ENCODE data around the gene PLK1. TPM values are rescaled to one million over a fixed set of nuclear protein-coding genes. Genes with fewer than 3 reads are reported as not detected.

Gene PLK1
- total and polyA plus RNA-seq, 2 of the 13 experiments (the other 11 are each of a cell fraction or from before 2014, with no cell fraction given), result 71.5 to 76.3 TPM

DNA sequence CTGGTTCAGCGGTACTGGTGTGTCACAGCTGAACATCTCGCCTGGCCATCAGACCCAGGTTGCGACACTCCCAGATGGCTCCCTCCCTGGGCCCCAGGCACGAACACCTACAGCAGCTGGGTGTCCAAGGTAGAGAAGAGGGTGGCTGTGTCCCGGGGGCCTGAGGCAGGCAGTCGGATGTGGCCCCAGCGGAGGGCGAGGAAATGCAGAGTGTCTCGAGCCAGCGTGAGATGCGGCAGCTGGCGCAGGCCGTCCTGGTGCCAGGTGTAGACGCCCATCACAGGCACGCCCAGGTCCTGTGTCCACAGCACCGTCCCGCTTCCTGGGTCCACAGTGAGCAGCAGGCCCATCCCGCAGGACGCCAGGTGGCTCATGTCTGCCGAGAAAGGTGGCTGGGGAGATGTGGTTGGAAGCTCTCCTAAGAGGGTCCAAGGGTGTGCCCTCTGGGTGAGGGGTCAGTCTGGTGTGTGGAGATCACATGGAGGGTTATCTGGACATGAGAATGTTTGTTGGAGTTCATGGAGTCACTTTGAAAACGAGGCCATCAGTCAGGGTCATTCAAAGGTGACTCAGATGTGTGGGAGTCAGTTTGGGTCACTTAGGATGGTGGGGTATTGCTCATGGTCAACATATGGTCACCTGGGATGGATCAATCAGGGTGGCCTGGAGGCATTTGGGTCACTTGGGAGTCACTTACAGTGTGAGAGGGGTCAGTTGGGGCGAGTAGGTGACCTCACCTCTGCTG lies 26.3 kb downstream of the PLK1 start (continued):
- TF ChIP-seq NR2F1 (CRISPR knock-in tag; IDR thresholded peaks at IDR 0.05), result peak in 1 of 2 experiments; percentile 81; a peak in 3 of 4 replicates
- TF ChIP-seq ZBTB3 (CRISPR knock-in tag; IDR thresholded peaks at IDR 0.05; ENCODE audit: borderline replicate concordance, low read depth), result no peak
- TF ChIP-seq, protein P1, sequence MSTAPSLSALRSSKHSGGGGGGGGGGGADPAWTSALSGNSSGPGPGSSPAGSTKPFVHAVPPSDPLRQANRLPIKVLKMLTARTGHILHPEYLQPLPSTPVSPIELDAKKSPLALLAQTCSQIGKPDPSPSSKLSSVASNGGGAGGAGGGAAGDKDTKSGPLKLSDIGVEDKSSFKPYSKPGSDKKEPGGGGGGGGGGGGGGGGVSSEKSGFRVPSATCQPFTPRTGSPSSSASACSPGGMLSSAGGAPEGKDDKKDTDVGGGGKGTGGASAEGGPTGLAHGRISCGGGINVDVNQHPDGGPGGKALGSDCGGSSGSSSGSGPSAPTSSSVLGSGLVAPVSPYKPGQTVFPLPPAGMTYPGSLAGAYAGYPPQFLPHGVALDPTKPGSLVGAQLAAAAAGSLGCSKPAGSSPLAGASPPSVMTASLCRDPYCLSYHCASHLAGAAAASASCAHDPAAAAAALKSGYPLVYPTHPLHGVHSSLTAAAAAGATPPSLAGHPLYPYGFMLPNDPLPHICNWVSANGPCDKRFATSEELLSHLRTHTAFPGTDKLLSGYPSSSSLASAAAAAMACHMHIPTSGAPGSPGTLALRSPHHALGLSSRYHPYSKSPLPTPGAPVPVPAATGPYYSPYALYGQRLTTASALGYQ (CRISPR knock-in tag; IDR thresholded peaks at IDR 0.05), result no peak
- no peak for TF ChIP-seq ZNF33A (CRISPR knock-in tag; IDR thresholded peaks at IDR 0.05; ENCODE audit: borderline replicate concordance)
- peak; percentile 41 for TF ChIP-seq TBL1XR1 (IDR thresholded peaks at IDR 0.05; ENCODE audit: borderline replicate concordance, low read length, partially characterized antibody)
- TF ChIP-seq, protein P2, sequence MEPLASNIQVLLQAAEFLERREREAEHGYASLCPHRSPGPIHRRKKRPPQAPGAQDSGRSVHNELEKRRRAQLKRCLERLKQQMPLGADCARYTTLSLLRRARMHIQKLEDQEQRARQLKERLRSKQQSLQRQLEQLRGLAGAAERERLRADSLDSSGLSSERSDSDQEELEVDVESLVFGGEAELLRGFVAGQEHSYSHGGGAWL (CRISPR knock-in tag; IDR thresholded peaks at IDR 0.05), result no peak
- TF ChIP-seq, protein P3, sequence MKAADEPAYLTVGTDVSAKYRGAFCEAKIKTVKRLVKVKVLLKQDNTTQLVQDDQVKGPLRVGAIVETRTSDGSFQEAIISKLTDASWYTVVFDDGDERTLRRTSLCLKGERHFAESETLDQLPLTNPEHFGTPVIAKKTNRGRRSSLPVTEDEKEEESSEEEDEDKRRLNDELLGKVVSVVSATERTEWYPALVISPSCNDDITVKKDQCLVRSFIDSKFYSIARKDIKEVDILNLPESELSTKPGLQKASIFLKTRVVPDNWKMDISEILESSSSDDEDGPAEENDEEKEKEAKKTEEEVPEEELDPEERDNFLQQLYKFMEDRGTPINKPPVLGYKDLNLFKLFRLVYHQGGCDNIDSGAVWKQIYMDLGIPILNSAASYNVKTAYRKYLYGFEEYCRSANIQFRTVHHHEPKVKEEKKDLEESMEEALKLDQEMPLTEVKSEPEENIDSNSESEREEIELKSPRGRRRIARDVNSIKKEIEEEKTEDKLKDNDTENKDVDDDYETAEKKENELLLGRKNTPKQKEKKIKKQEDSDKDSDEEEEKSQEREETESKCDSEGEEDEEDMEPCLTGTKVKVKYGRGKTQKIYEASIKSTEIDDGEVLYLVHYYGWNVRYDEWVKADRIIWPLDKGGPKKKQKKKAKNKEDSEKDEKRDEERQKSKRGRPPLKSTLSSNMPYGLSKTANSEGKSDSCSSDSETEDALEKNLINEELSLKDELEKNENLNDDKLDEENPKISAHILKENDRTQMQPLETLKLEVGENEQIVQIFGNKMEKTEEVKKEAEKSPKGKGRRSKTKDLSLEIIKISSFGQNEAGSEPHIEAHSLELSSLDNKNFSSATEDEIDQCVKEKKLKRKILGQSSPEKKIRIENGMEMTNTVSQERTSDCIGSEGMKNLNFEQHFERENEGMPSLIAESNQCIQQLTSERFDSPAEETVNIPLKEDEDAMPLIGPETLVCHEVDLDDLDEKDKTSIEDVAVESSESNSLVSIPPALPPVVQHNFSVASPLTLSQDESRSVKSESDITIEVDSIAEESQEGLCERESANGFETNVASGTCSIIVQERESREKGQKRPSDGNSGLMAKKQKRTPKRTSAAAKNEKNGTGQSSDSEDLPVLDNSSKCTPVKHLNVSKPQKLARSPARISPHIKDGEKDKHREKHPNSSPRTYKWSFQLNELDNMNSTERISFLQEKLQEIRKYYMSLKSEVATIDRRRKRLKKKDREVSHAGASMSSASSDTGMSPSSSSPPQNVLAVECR (CRISPR knock-in tag; IDR thresholded peaks at IDR 0.05; ENCODE audit: borderline replicate concordance), result 0 out of 2 replicates have a peak, but pooled peaks have one; percentile 25
- no peak for TF ChIP-seq HNRNPUL1 (IDR thresholded peaks at IDR 0.05; ENCODE audit: low read depth, low read length)
- no peak for TF ChIP-seq KMT2B (CRISPR knock-in tag; IDR thresholded peaks at IDR 0.05)
- TF ChIP-seq ZBTB21 (CRISPR knock-in tag; IDR thresholded peaks at IDR 0.05), result no peak
- TF ChIP-seq SMYD3 (CRISPR knock-in tag; IDR thresholded peaks at IDR 0.05), result no peak
- TF ChIP-seq SMAD1 (CRISPR knock-in tag; IDR thresholded peaks at IDR 0.05; ENCODE audit: borderline replicate concordance, low read depth), result no peak
- TF ChIP-seq, protein P4, sequence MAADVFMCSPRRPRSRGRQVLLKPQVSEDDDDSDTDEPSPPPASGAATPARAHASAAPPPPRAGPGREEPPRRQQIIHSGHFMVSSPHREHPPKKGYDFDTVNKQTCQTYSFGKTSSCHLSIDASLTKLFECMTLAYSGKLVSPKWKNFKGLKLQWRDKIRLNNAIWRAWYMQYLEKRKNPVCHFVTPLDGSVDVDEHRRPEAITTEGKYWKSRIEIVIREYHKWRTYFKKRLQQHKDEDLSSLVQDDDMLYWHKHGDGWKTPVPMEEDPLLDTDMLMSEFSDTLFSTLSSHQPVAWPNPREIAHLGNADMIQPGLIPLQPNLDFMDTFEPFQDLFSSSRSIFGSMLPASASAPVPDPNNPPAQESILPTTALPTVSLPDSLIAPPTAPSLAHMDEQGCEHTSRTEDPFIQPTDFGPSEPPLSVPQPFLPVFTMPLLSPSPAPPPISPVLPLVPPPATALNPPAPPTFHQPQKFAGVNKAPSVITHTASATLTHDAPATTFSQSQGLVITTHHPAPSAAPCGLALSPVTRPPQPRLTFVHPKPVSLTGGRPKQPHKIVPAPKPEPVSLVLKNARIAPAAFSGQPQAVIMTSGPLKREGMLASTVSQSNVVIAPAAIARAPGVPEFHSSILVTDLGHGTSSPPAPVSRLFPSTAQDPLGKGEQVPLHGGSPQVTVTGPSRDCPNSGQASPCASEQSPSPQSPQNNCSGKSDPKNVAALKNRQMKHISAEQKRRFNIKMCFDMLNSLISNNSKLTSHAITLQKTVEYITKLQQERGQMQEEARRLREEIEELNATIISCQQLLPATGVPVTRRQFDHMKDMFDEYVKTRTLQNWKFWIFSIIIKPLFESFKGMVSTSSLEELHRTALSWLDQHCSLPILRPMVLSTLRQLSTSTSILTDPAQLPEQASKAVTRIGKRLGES (CRISPR knock-in tag; IDR thresholded peaks at IDR 0.05; ENCODE audit: borderline replicate concordance), result no peak
- TF ChIP-seq, protein P5, sequence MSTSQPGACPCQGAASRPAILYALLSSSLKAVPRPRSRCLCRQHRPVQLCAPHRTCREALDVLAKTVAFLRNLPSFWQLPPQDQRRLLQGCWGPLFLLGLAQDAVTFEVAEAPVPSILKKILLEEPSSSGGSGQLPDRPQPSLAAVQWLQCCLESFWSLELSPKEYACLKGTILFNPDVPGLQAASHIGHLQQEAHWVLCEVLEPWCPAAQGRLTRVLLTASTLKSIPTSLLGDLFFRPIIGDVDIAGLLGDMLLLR (CRISPR knock-in tag; IDR thresholded peaks at IDR 0.05), result 0 out of 2 replicates have a peak, but pooled peaks have one; percentile 42
- no peak for TF ChIP-seq RBM22 (optimal IDR thresholded peaks at IDR 0.05; ENCODE audit: low read length)
- no peak for TF ChIP-seq RFX3 (CRISPR knock-in tag; IDR thresholded peaks at IDR 0.05)
- TF ChIP-seq, protein P6, sequence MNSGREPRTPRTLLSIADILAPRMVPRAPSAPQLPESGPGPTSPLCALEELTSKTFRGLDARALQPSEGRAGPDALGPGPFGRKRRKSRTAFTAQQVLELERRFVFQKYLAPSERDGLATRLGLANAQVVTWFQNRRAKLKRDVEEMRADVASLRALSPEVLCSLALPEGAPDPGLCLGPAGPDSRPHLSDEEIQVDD (CRISPR knock-in tag; IDR thresholded peaks at IDR 0.05; ENCODE audit: borderline replicate concordance), result no peak

Measured in HepG2 (cell line).